H1 (cell line): ENCODE data around the gene LTBP1. TPM values are rescaled to one million over a fixed set of nuclear protein-coding genes. Genes with fewer than 3 reads are reported as not detected.

Source experiments
- CTCF ChIA-PET: fragments of 300-600 bp; sonication (Branson Sonifier 250); formaldehyde crosslinking; loops from one replicate; lab custom pipeline; 2021; ENCODE audit not compliant: partially characterized antibody; lab: Charles Lee
- POLR2A ChIA-PET: fragments of 300-600 bp; sonication (Branson Sonifier 250); formaldehyde crosslinking; loops from one replicate; lab custom pipeline; 2021; ENCODE audit warnings: inconsistent platforms; ENCODE audit not compliant: partially characterized antibody; lab: Charles Lee
- DNase-seq, 2 experiments: peaks; one replicate each; pipeline versions ENCODE4 v3.0.0 to v3.0.0-alpha.2; 2010 to 2022; ENCODE audit warnings: low spot score in 2 of 2, low read depth in 1 of 2, mixed read lengths in 1 of 2
- FAIRE-seq: peaks from 2 replicates; lab custom pipeline; 2011; peaks lifted over from hg19 to GRCh38; lab: Jason Lieb, UNC
- H2AFZ ChIP-seq: 2 replicates; pipeline ENCODE4 v1.8.1; 2012; ENCODE audit warnings: low read length, inconsistent platforms
- H2AK5ac ChIP-seq: 2 replicates; pipeline ENCODE4 v1.6.1; 2013; ENCODE audit warnings: low read depth, low read length
- H2BK120ac ChIP-seq: replicated peaks from 2 replicates; pipeline ENCODE3; 2013; ENCODE audit warnings: low read depth, low read length, inconsistent platforms
- H2BK12ac ChIP-seq: 2 replicates; pipeline ENCODE4 v1.6.1; 2013; ENCODE audit warnings: low read depth, low read length
- H2BK15ac ChIP-seq: 2 replicates; pipeline ENCODE4 v1.6.1; 2013; ENCODE audit warnings: low read length
- H2BK20ac ChIP-seq: 2 replicates; pipeline ENCODE4 v1.6.1; 2013; ENCODE audit warnings: low read length
- H2BK5ac ChIP-seq: 2 replicates; pipeline ENCODE4 v1.6.1; 2013; ENCODE audit warnings: low read depth, low read length
- H3K14ac ChIP-seq: 2 replicates; pipeline ENCODE4 v1.6.1; 2013; ENCODE audit warnings: inconsistent platforms; ENCODE audit not compliant: insufficient read length
- H3K18ac ChIP-seq: 2 replicates; pipeline ENCODE4 v1.6.1; 2013; ENCODE audit warnings: low read length; ENCODE audit errors: extremely low read depth
- H3K23ac ChIP-seq: 2 replicates; pipeline ENCODE4 v1.6.1; 2013; ENCODE audit warnings: inconsistent platforms; ENCODE audit not compliant: insufficient read length
- H3K23me2 ChIP-seq: 2 replicates; pipeline ENCODE4 v1.6.1; 2013; ENCODE audit warnings: low read depth, low read length
- H3K27ac ChIP-seq: 2 replicates; pipeline ENCODE4 v1.6.1; 2011; ENCODE audit warnings: low read depth, low read length, inconsistent platforms
- H3K27me3 ChIP-seq, 4 experiments: replicated peaks in 1 of 4; 1 replicate in 1 of 4; 2 replicates in 3 of 4; pipeline versions ENCODE4 v1.6.1 to v1.8.1; 2011 to 2013; ENCODE audit warnings: low read length in 3 of 4, mild to moderate bottlenecking in 3 of 4, inconsistent platforms in 2 of 4, mixed read lengths in 2 of 4, moderate library complexity in 1 of 4; ENCODE audit not compliant: control insufficient read depth in 3 of 4, insufficient read depth in 3 of 4; ENCODE audit errors: extremely low read depth in 1 of 4
- H3K36me3 ChIP-seq, 4 experiments: 2 replicates each; pipeline versions ENCODE4 v1.6.1 to v1.8.1; 2011 to 2013; ENCODE audit warnings: mild to moderate bottlenecking in 4 of 4, low read length in 3 of 4, moderate library complexity in 2 of 4, control low read depth in 1 of 4, inconsistent platforms in 1 of 4; ENCODE audit not compliant: insufficient read depth in 4 of 4, control insufficient read depth in 2 of 4
- H3K4ac ChIP-seq: replicated peaks from 2 replicates; pipeline ENCODE3; 2013; ENCODE audit warnings: low read length, low read depth, mixed read lengths, inconsistent platforms; ENCODE audit not compliant: insufficient read length
- H3K4me1 ChIP-seq, 4 experiments: replicated peaks in 1 of 4; 1 replicate in 1 of 4; 2 replicates in 3 of 4; pipeline versions ENCODE4 v1.6.1 to v1.8.1; 2011 to 2013; ENCODE audit warnings: low read length in 3 of 4, inconsistent platforms in 2 of 4, mixed read lengths in 1 of 4; ENCODE audit not compliant: insufficient read depth in 4 of 4, control insufficient read depth in 3 of 4
- H3K4me2 ChIP-seq, 2 experiments: 2 replicates each; pipeline versions ENCODE4 v1.6.1 to v1.8.1; 2011 to 2013; ENCODE audit warnings: low read depth in 2 of 2, low read length in 2 of 2, control low read depth in 1 of 2, inconsistent platforms in 1 of 2, mild to moderate bottlenecking in 1 of 2; ENCODE audit not compliant: insufficient read depth in 1 of 2
- H3K4me3 ChIP-seq, 4 experiments: fragments of 200-600, 300-600 bp in 1 of 4; sonication (generic), shearing (Covaris generic), sonication (Bioruptor Twin) in 1 of 4; 2 replicates each; pipeline versions ENCODE4 v1.5.1 to v1.8.1; 2011 to 2016; ENCODE audit warnings: low read length in 4 of 4, low read depth in 3 of 4, control low read depth in 2 of 4, inconsistent platforms in 2 of 4, mild to moderate bottlenecking in 2 of 4, mixed read lengths in 1 of 4, moderate library complexity in 1 of 4; ENCODE audit not compliant: insufficient read depth in 2 of 4; ENCODE audit errors: extremely low read depth in 1 of 4
- H3K56ac ChIP-seq: replicated peaks from 2 replicates; pipeline ENCODE3; 2013; ENCODE audit warnings: low read depth, mild to moderate bottlenecking, mixed read lengths, low read length, inconsistent platforms; ENCODE audit not compliant: insufficient read length
- H3K79me1 ChIP-seq: 2 replicates; pipeline ENCODE4 v1.6.1; 2013; ENCODE audit warnings: low read depth, low read length, control low read depth
- H3K79me2 ChIP-seq, 2 experiments: 2 replicates each; pipeline versions ENCODE4 v1.6.1 to v1.8.1; 2012 to 2013; ENCODE audit warnings: low read length in 2 of 2, mild to moderate bottlenecking in 2 of 2, inconsistent platforms in 1 of 2; ENCODE audit not compliant: insufficient read depth in 2 of 2, control insufficient read depth in 1 of 2
- H3K9ac ChIP-seq, 4 experiments: replicated peaks in 1 of 4; 1 replicate in 1 of 4; 2 replicates in 3 of 4; pipeline versions ENCODE4 v1.6.1 to v1.8.1; 2011 to 2013; ENCODE audit warnings: low read depth in 3 of 4, low read length in 3 of 4, control low read depth in 2 of 4, mild to moderate bottlenecking in 2 of 4, moderate library complexity in 2 of 4, inconsistent platforms in 1 of 4; ENCODE audit errors: extremely low read depth in 1 of 4
- H3K9me3 ChIP-seq, 2 experiments: 2 replicates each; pipeline versions ENCODE4 v1.6.1 to v1.8.1; 2012 to 2013; ENCODE audit warnings: mild to moderate bottlenecking in 2 of 2, moderate library complexity in 2 of 2, control low read depth in 1 of 2, inconsistent platforms in 1 of 2, low read depth in 1 of 2, low read length in 1 of 2, mixed read lengths in 1 of 2; ENCODE audit not compliant: insufficient read depth in 2 of 2
- H4K20me1 ChIP-seq, 2 experiments: replicated peaks in 1 of 2; 2 replicates each; pipeline versions ENCODE3 to v1.8.1; 2011 to 2013; ENCODE audit warnings: inconsistent platforms in 2 of 2, low read length in 2 of 2, mild to moderate bottlenecking in 1 of 2; ENCODE audit not compliant: insufficient read depth in 2 of 2, control insufficient read depth in 1 of 2
- H4K5ac ChIP-seq: 2 replicates; pipeline ENCODE4 v1.6.1; 2013; ENCODE audit warnings: low read length, low read depth, mixed read lengths, inconsistent platforms; ENCODE audit not compliant: insufficient read length
- H4K8ac ChIP-seq: 2 replicates; pipeline ENCODE4 v1.8.0; 2013; ENCODE audit warnings: mild to moderate bottlenecking, moderate library complexity, low read length, inconsistent platforms; ENCODE audit not compliant: insufficient read depth; ENCODE audit errors: extremely low read depth
- H4K91ac ChIP-seq: replicated peaks from 2 replicates; pipeline ENCODE3; 2013; ENCODE audit warnings: low read length, mixed read lengths, inconsistent platforms; ENCODE audit not compliant: insufficient read length
- CHD2 ChIP-seq: IDR thresholded peaks from 2 replicates; pipeline ENCODE4 v1.6.1; 2012; ENCODE audit warnings: low read length, improper control_type of control experiment
- EGR1 ChIP-seq: IDR thresholded peaks from 2 replicates; pipeline ENCODE4 v1.6.1; 2011; ENCODE audit warnings: low read depth, low read length, borderline replicate concordance
- SIRT6 ChIP-seq: IDR thresholded peaks from one replicate; pipeline ENCODE4 v1.7.1; 2012; ENCODE audit warnings: low read length, inconsistent platforms
- WGBS, 2 experiments: shearing (Covaris generic) in 1 of 2; methylation state at CpG; one replicate each; pipeline versions ENCODE4 v1.1.6 to v1.1.7; 2013 to 2015; ENCODE audit warnings: low lambda C conversion rate in 2 of 2, mixed read lengths in 2 of 2, inconsistent platforms in 1 of 2, low coverage in 1 of 2, missing lambda C conversion rate in 1 of 2; ENCODE audit not compliant: insufficient replicate concordance in 2 of 2, insufficient coverage in 1 of 2, insufficient read length in 1 of 2; ENCODE audit errors: extremely low coverage in 1 of 2, missing lambda C conversion rate in 1 of 2; 5-methylcytosine and 5-hydroxymethylcytosine counted together
- polyA plus RNA-seq, 7 experiments: library from polyadenylated mRNA; depleted of rRNA in 3 of 7; stranded (reverse) in 5 of 7; unstranded in 2 of 7; fragments of >200 nt in 5 of 7; fragments of 200-250 nt in 2 of 7; gene quantifications; 1 replicate in 5 of 7; 2 replicates in 1 of 7; 4 replicates in 1 of 7; pipeline versions ENCODE4 v1.2.1 to v1.2.3, GENCODE V29; 2011 to 2013; ENCODE audit warnings: missing spikeins in 2 of 7, mixed read lengths in 2 of 7
- total RNA-seq: library from RNA; stranded (reverse); fragmentation: NEBNext Ultra II Directional; extraction: Animal tissue kit (Norgen Biotek cat#: 25700); gene quantifications from 2 replicates; pipeline ENCODE4 v1.2.1, GENCODE V29; 2021

LTBP1 gene
- total and polyA plus RNA-seq, 2 of the 8 experiments (the other 6 are each of a cell fraction or from before 2014, with no cell fraction given) = 15.4 to 24.7 TPM

GRCh38 chr2:32952761-32953476, 6.2 kb downstream of the LTBP1 start:
- H3K23me2 ChIP-seq = peaks cover 4% of the 10 kb centered on the region; the same call in 1 of the 2 replicates
- H2BK20ac ChIP-seq = no peak overlapping the region
- H3K4ac ChIP-seq = no peak overlapping the region
- H3K14ac ChIP-seq = no peak overlapping the region
- H3K36me3 ChIP-seq = no peaks in the 10 kb centered on the region; a peak in 1 of 8 replicates
- no peak overlapping the region for H3K9ac ChIP-seq
- no peak overlapping the region for H2BK5ac ChIP-seq
- H3K27ac ChIP-seq = no peak overlapping the region
- H3K79me2 ChIP-seq = no peaks in the 10 kb centered on the region
- H3K56ac ChIP-seq = no peak overlapping the region
- H2BK12ac ChIP-seq = no peak overlapping the region
- no peak for DNase-seq
- FAIRE-seq = no peak
- POLR2A ChIA-PET = no interaction called here
- CTCF ChIA-PET = interaction anchor here (0.7 to 2.8 kb wide), 2 partner anchors 11 to 24 kb away, joined by 3 to 13 read pairs; no protein-coding TSS in a partner anchor
- H4K20me1 ChIP-seq = no peaks in the 10 kb centered on the region
- H4K8ac ChIP-seq = no peak overlapping the region
- H2AK5ac ChIP-seq = no peak overlapping the region
- H3K4me2 ChIP-seq = no peak overlapping the region
- no peak overlapping the region for H3K4me3 ChIP-seq
- H4K5ac ChIP-seq = no peak overlapping the region
- H3K23ac ChIP-seq = no peak overlapping the region
- peaks cover 2 to 3% (median 3%) of the 10 kb centered on the region in 4 experiments; a peak in 2 of 7 replicates for H3K4me1 ChIP-seq
- H3K27me3 ChIP-seq = no peaks in the 10 kb centered on the region
- TF ChIP-seq EGR1 (no peak), CHD2 (no peak), SIRT6 (no peak)
- no peak overlapping the region for H2BK15ac ChIP-seq
- no peak overlapping the region for H2BK120ac ChIP-seq
- H4K91ac ChIP-seq = no peak overlapping the region
- no peak overlapping the region for H3K18ac ChIP-seq
- H2AFZ ChIP-seq = no peak overlapping the region
- WGBS, 2 experiments = 86% methylated on average over 10 of the region's 10 CpGs; no CpG with 5 or more reads in 1 of the 2 experiments
- no peaks in the 10 kb centered on the region for H3K9me3 ChIP-seq
- H3K79me1 ChIP-seq = no peaks in the 10 kb centered on the region; the same call in 1 of the 2 replicates
